HEK293T (cell line): Measurements from ENCODE around the gene MYO9A.

Experiments
- BHLHE40 ChIP-seq: fragments of 450-650 bp; IDR thresholded peaks from 2 replicates; pipeline ENCODE4 v1.6.1; 2016; ENCODE audit warnings: mild to moderate bottlenecking, moderate library complexity, borderline replicate concordance
- CTBP1 ChIP-seq: fragments of 450-650 bp; IDR thresholded peaks from 2 replicates; pipeline ENCODE4 v1.6.1; 2016; ENCODE audit warnings: borderline replicate concordance
- FOXK2 ChIP-seq: fragments of 450-650 bp; IDR thresholded peaks from 2 replicates; pipeline ENCODE4 v1.6.1; 2016; ENCODE audit warnings: mild to moderate bottlenecking
- FOXM1 ChIP-seq: fragments of 450-650 bp; IDR thresholded peaks from 2 replicates; pipeline ENCODE4 v1.6.1; 2017; ENCODE audit warnings: mild to moderate bottlenecking, borderline replicate concordance
- HDGF ChIP-seq: fragments of 450-650 bp; IDR thresholded peaks from 2 replicates; pipeline ENCODE4 v1.6.1; 2017; ENCODE audit warnings: antibody characterized with exemption, borderline replicate concordance
- NFRKB ChIP-seq: fragments of 450-650 bp; IDR thresholded peaks from 2 replicates; pipeline ENCODE4 v1.6.1; 2016; ENCODE audit warnings: mild to moderate bottlenecking, moderate library complexity
- SP1 ChIP-seq: fragments of 450-650 bp; IDR thresholded peaks from 2 replicates; pipeline ENCODE4 v1.6.1; 2017
- TARDBP ChIP-seq: fragments of 450-650 bp; IDR thresholded peaks from 2 replicates; pipeline ENCODE4 v1.6.1; 2016

GRCh38 chr15:71971905-71972304 is 146.0 kb downstream of the MYO9A start:
- TF ChIP-seq CTBP1 (no peak), TARDBP (no peak), FOXM1 (no peak), BHLHE40 (no peak), FOXK2 (no peak), HDGF (no peak), NFRKB (no peak), SP1 (no peak)
